ENCODE results near the gene NFS1.
A peak's percentile ranks its signal among the peaks of the same experiment; 100 is the strongest.

NFS1 gene

DNA sequence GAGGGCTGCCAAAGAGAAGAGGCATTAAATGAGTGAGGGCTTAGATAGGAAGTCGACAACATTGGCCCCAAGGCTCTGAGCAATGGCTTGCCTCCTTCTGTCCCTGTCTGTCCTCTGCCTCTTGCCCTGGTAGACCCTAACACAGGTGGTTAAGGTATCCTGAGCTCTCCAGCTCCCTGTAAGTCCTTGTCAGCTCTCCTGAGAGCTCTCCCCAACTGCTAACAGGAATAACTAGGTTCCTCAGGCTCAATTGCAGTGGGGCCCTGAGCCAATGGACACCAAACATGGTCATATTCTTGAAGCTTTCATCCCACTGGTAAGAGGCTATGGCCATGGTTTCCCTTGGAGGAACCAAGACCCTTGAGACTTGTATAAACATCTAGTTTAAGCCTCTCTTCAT lies 29.5 kb downstream of the NFS1 start:
- TF ChIP-seq, protein P1, sequence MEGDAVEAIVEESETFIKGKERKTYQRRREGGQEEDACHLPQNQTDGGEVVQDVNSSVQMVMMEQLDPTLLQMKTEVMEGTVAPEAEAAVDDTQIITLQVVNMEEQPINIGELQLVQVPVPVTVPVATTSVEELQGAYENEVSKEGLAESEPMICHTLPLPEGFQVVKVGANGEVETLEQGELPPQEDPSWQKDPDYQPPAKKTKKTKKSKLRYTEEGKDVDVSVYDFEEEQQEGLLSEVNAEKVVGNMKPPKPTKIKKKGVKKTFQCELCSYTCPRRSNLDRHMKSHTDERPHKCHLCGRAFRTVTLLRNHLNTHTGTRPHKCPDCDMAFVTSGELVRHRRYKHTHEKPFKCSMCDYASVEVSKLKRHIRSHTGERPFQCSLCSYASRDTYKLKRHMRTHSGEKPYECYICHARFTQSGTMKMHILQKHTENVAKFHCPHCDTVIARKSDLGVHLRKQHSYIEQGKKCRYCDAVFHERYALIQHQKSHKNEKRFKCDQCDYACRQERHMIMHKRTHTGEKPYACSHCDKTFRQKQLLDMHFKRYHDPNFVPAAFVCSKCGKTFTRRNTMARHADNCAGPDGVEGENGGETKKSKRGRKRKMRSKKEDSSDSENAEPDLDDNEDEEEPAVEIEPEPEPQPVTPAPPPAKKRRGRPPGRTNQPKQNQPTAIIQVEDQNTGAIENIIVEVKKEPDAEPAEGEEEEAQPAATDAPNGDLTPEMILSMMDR (IDR thresholded peaks at IDR 0.05; ENCODE audit: borderline replicate concordance, insufficient read depth, low read depth, low read length) = no peak
- H3K4me3 ChIP-seq (ENCODE audit: low read depth, low read length) = no peak overlapping the region

- TF ChIP-seq, protein P1 (IDR thresholded peaks at IDR 0.05; ENCODE audit: borderline replicate concordance, insufficient read depth, low read depth, low read length) = no peak
- H3K4me3 ChIP-seq (ENCODE audit: low read depth, low read length) = no peak overlapping the region
These were observed 29.9 kb downstream of the NFS1 start for GRCh38 chr20:35669221-35669620.

DNA sequence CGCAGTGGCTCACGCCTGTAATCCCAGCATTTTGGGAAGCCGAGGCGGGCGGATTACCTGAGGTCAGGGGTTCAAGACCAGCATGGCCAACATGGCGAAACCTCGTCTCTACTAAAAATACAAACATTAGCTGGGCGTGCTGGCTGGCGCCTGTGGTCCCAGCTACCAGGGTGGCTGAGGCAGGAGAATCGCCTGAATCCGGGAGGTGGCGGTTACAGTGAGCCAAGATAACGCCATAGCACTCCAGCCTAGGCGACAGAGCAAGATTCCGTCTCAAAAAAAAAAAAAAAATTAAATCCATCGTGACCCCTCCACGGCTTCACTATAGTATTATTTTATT lies 33.2 kb downstream of the NFS1 start:
- TF ChIP-seq, protein P1 (IDR thresholded peaks at IDR 0.05; ENCODE audit: borderline replicate concordance, insufficient read depth, low read depth, low read length) = no peak
- no peak overlapping the region for H3K4me3 ChIP-seq (ENCODE audit: low read depth, low read length)

DNA sequence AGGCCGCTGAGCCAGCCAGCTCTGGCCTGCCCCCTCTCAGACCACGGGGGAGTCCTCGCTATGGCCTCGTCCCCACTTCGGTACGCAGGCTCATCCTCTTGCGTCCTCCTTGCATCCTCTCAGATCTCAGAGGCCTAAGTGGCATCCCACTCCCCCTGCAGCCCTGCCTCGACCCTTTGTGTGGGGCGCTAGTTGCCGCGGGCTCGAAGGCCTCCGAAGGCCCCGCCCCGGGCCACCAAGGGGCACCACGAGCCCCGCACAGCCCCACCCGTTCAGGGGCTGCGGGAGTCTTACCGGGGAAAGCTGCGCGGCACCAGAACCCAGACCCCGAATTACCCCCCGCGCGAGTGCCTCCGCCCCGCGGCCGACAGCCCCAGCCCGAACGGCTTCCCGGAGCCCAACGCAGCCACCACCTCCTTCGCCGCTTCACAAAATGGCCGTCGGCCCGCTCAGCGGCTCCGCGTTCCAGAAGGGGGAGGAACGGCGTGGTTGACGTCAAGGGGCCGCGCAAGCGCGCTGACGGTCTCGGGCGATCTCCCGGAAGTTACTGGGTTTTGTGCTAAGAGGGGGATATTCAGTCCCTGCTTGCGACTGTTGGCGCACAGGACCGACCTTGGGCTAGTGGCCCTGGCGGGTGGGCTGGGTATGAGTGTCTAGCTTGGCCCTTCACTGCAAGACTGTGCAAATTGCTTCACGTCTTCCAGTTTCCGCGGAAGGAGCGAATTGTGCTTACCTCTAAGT lies 34.5 kb downstream of the NFS1 start, which contains the start of the genes CPNE1 and RBM12:
Gene CPNE1 (minus strand): TSS at position 435 of the 741 bp plus-strand sequence. CDS start 31,977 bp downstream, outside the sequence.
Gene RBM12 (minus strand): TSS at position 435 of the 741 bp plus-strand sequence. CDS start 9,578 bp downstream, outside the sequence.
- peak within 1 kb of the TSS; percentile 73 for H3K4me3 ChIP-seq (ENCODE audit: low read depth, low read length)
- TF ChIP-seq, protein P1 (IDR thresholded peaks at IDR 0.05; ENCODE audit: borderline replicate concordance, insufficient read depth, low read depth, low read length) = no peak

- H3K4me3 ChIP-seq (ENCODE audit: low read depth, low read length) = peak overlapping the region; percentile 73
These were observed 35.4 kb downstream of the NFS1 start for GRCh38 chr20:35663516-35664465.

GRCh38 chr20:35662551-35662950 lies 36.6 kb downstream of the NFS1 start:
- no peak overlapping the region for H3K4me3 ChIP-seq (ENCODE audit: low read depth, low read length)
- TF ChIP-seq, protein P1 (IDR thresholded peaks at IDR 0.05; ENCODE audit: borderline replicate concordance, insufficient read depth, low read depth, low read length) = no peak

More at GRCh38 chr20:35663516-35664465, 35.4 kb downstream of the NFS1 start:
- TF ChIP-seq, protein P1 (IDR thresholded peaks at IDR 0.05; ENCODE audit: borderline replicate concordance, insufficient read depth, low read depth, low read length) = no peak
